DMS114 treated with DMSO at 0.1 percent for 48 hours (cell line): ENCODE measurements around the gene C2orf42.
A peak's percentile ranks its signal among the peaks of the same experiment; 100 is the strongest.
"Not testable (repeated sequence)": the region's sequence is repeated elsewhere in the genome, so short reads cannot be mapped to it uniquely, and the experiment has no call there.

Source experiments
- DNase-seq: peaks from one replicate; lab custom pipeline; 2025; ENCODE audit not compliant: unreplicated experiment; lab: John Stamatoyannopoulos, UW

C2orf42 gene

GRCh38 chr2:70190418-70191243 lies at the start of gene C2orf42:
TSS of gene C2orf42 (minus strand) at chr2:70191019. CDS start at chr2:70181985, 9,034 bp downstream.
- DNase-seq = peak; percentile 97

DNA sequence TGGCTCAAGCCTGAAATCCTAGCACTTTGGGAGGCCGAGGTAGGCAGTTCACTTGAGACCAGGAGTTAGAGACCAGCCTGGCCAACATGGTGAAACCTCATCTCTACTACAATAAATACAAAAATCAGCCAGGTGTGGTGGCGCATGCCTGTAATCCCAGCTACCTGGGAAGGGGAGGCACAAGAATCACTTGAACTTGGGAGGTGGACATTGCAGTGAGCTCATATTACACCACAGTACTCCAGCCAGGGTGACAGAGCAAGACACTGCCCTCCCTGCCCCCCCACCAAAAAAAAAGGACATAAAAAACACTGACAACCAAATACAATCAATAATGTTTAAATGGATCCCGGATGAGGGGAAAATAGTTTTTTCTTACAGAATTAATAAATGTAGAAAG lies 49.8 kb upstream of the C2orf42 start:
- no peak for DNase-seq

GRCh38 chr2:70233926-70234325 lies 43.1 kb upstream of the C2orf42 start:
- no peak for DNase-seq

GRCh38 chr2:70226781-70227180 lies 36.0 kb upstream of the C2orf42 start:
- no peak for DNase-seq

GRCh38 chr2:70223305-70223704 lies 32.5 kb upstream of the C2orf42 start:
- DNase-seq = not testable (repeated sequence)

- no peak for DNase-seq
These were observed 24.2 kb upstream of the C2orf42 start for GRCh38 chr2:70214953-70215549.

- DNase-seq = no peak
These were observed 23.5 kb upstream of the C2orf42 start for GRCh38 chr2:70214365-70214764.

DNA sequence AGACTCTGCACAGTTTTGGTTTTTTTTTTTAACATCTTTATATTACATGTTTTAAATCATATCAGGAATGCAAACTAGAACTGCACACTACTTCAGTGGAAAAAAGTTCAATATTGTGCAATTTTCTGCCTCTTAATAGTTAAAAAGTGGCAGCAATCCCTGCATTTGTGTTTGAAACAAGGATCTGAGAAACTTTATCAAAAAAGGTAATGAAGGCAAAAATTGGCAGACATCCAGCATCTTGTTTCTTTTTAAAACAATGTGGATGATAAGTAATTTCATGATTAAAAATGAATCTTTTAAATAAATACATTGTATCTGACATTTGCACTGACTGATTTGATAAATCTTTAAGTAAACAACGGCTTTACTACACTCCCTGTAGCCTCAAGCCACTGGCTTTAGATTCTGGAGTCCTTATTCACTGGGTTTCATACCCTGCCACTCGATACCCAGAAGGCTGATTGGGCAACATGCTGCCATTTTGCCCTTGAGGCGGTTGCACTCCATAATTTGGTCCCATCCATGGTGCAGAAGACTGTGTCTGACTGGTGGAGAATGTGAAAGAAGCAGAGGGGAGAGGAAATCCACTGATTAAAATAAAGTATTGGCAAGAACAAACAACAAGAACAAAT lies 21.6 kb upstream of the C2orf42 start:
- no peak for DNase-seq

DNA sequence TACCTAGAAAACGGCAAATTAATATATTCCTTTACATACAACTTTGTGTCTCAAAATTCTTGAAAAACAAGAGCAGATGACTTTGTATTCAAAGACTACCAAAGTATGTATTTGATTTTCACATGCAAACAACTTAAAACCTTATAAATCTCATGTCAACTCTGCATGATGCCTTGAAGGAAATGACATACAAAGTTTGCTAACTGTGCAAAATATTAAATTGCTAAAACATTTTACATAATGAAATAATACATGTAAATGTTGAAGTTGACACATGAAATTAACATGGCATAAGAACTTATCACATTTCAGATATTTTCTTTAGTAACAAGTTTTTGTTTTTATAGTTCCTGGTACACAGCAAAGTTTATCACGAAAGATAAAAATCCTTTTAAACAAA lies 20.8 kb upstream of the C2orf42 start:
- DNase-seq = no peak

GRCh38 chr2:70204452-70204851 lies 13.6 kb upstream of the C2orf42 start:
- no peak for DNase-seq

DNA sequence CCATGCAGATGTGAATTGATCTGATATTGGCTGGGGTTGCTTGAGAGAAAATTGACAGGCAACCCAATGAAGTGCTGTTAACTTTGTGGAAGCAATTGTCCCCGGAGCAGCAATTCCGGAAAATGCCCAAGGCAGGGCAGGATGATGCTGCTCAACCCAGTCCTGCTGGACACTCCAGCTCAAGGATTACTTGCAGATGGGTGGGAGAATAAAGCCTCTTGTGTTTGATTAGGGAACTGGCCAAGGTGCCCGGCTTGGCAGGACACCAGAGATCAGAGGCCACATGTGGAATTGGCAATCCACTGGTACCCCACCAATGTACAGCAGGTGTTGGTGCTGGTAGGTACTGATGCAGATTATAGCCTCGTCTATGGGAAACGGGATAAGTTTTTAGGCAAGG lies 12.3 kb upstream of the C2orf42 start:
- no peak for DNase-seq

- DNase-seq = no peak
These were observed 11.5 kb upstream of the C2orf42 start for GRCh38 chr2:70202236-70202806.

DNA sequence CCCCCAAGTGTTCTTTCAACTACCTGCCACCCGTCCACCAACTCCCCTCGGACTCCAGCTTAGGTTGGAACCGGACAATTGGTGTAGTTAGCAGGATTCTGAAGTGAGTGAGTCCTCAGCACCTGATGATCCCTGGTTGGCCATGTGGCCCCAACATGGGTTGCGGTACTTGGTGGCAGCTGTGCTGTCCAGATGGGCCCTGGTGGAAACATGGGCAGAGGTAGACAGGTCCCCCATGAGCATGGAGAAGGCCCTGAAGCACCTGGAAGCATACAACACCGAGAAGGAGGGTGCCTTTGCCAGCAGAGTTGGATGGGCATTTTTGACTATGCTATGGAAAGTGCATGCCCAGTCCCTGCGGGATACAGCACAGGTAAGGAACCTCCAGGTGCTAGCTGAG lies 11.0 kb upstream of the C2orf42 start:
- DNase-seq = no peak

DNA sequence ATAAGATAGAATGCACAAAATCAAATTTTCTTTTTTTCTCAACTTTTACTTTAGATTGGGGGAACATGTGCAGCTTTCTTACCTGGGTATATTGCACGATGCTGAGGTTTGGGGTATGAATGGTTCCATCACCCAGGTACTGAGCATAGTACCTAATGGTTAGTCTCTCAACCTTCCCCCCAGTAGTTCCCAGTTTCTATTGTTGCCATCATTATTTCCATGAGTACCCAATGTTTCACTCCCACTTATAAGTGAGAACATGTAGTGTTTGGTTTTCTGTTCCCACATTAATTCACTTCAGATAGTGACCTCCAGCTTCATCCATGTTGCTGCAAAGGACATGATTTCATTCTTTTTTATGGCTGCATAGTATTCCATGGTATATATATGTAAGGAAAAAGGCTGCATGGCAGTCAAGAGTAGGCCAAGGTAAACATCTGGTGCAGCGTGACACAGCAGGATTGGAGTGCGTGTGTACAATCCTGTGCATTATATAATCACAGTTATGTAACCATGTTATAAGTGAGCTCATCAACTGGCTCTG lies 10.5 kb upstream of the C2orf42 start:
- DNase-seq = no peak

DNA sequence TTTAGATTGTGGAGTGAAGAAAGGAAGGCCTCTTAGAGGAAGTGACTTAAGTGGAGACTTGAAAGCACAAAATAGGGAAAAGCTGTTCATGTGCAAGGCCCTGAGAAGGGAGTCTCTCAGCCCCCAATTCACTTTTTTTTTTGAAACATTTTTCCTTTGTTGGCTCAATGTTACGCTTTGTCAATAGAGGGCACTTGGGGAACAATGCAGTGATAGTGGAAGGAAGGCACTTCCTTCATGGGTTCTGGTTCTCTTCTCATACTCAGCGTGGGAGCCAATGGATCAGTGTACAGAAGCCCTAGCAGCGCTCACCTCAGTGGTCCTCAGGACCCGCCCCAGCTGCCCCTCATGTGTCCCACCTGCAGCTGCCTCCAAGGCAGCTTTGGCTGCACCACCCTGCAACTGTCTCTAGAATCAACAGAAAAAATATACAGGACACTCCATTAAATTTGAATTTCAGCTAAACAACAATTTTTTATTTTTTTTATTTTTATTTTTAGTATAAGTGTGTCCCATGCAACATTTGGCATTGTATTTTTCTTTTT lies 8.6 kb upstream of the C2orf42 start:
- DNase-seq = no peak

- no peak for DNase-seq
These were observed 1.7 kb upstream of the C2orf42 start for GRCh38 chr2:70192516-70192915.

- DNase-seq = no peak
These were observed 471 bp upstream of the C2orf42 start for GRCh38 chr2:70191244-70191735.

DNA sequence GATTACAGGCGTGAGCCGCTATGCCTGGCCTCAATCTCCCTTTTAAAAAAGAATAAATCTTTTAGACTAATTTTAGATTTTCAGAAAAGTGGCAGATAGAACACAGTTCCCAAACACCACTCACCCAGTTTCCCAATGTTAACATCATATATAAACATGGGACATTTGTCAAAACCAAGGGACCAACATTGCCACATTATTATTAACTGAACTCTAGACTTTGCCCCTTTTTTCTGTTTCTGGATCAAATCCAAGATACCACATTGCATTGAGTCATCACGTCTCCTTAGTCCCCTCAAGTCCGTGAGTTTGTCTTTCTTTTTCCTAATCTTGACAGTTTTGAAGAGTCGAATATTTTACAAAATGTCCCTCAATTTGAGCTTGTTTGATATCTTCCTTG lies 2.4 kb downstream of the C2orf42 start:
- no peak for DNase-seq

- not testable (repeated sequence) for DNase-seq
These were observed 3.6 kb downstream of the C2orf42 start for GRCh38 chr2:70187170-70187569.

DNA sequence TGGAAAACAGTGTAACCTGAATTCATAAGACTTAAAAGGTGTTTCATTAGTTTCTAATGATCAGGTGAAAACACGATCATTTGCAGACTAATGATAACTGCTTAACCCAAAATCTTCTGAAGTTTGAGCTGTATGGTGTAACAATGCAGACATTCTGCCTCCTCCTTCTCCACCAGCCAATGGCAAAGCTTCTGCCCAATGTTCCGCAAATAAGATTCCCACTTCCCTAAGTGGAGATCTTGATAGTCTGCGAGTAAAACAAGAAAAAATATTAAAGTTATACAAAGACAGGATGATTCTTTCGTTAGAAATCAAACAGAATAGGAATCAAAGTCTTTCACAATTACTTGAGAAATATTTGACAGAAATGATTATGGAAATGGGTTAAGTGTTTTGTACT lies 8.1 kb downstream of the C2orf42 start:
- no peak for DNase-seq

DNA sequence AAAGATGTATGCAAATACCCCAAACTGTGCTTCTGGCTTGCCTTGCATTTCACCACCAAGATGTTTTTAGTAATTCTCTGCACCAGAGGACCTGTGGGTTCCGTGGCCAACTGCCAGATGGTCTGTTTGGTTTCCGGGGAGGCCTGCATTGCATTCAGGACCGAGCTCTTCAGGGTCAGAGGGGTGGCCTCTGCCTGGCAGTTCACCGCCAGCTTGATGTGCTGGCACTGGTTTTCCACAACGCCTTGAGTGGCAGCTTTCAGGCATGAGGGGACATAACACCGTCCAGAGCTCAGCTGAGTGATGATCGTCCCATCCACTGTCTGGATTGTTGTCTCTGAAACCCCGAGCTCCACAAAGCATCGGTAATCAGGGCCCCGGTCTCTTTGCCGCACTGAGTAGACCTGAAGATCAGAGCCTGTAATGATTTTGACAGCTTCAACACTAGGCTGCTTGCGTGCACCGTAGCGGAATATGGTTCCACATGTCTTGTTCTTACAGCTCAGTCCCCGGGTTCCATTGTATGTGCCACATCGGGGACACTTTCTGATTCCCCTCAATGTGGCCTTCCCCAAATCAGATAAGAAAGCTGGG lies 9.4 kb downstream of the C2orf42 start:
- no peak for DNase-seq
